SK-N-SH (cell line): ENCODE measurements around the gene OAF.

Experiments used
- CTCF ChIP-seq: fragments of 200-600 bp; sonication (generic); IDR thresholded peaks from 2 replicates; pipeline ENCODE4 v1.6.1; 2017; ENCODE audit warnings: antibody characterized with exemption, mild to moderate bottlenecking, moderate library complexity
- ELF1 ChIP-seq: IDR thresholded peaks from 2 replicates; pipeline ENCODE4 v1.4.0; 2012
- POLR2AphosphoS5 ChIP-seq: IDR thresholded peaks from 2 replicates; pipeline ENCODE4 v1.6.1; 2012; ENCODE audit warnings: low read depth, low read length
- SIN3A ChIP-seq: IDR thresholded peaks from 2 replicates; pipeline ENCODE4 v1.6.1; 2012; ENCODE audit warnings: low read depth, mild to moderate bottlenecking, low read length, moderate library complexity, borderline replicate concordance
- YY1 ChIP-seq: IDR thresholded peaks from 2 replicates; pipeline ENCODE4 v1.4.0; 2012; ENCODE audit warnings: low read depth, mild to moderate bottlenecking
- TF ChIP-seq, protein P1 (sequence below): IDR thresholded peaks from 2 replicates; pipeline ENCODE4 v1.4.0; 2012; ENCODE audit warnings: low read depth, borderline replicate concordance

- TF ChIP-seq CTCF (no peak), SIN3A (no peak), YY1 (no peak), POLR2AphosphoS5 (no peak), ELF1 (no peak)
- TF ChIP-seq, protein P1, sequence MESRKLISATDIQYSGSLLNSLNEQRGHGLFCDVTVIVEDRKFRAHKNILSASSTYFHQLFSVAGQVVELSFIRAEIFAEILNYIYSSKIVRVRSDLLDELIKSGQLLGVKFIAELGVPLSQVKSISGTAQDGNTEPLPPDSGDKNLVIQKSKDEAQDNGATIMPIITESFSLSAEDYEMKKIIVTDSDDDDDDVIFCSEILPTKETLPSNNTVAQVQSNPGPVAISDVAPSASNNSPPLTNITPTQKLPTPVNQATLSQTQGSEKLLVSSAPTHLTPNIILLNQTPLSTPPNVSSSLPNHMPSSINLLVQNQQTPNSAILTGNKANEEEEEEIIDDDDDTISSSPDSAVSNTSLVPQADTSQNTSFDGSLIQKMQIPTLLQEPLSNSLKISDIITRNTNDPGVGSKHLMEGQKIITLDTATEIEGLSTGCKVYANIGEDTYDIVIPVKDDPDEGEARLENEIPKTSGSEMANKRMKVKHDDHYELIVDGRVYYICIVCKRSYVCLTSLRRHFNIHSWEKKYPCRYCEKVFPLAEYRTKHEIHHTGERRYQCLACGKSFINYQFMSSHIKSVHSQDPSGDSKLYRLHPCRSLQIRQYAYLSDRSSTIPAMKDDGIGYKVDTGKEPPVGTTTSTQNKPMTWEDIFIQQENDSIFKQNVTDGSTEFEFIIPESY, result no peak
These were observed 14.4 kb downstream of the OAF start for GRCh38 chr11:120224972-120225909.
